Measurements from ENCODE around the gene RGCC.

RGCC gene

GRCh38 chr13:41454170-41454569 lies 3.2 kb upstream of the RGCC start:
- DNase-seq = no peak

GRCh38 chr13:41455725-41456419 lies 1.5 kb upstream of the RGCC start:
- no peak for DNase-seq

- no peak for DNase-seq
Observed at GRCh38 chr13:41457589-41458186, 338 bp downstream of the RGCC start.

- no peak for DNase-seq
Observed at GRCh38 chr13:41458187-41458760, 924 bp downstream of the RGCC start.

GRCh38 chr13:41458761-41459431 lies 1.5 kb downstream of the RGCC start:
- no peak for DNase-seq

- no peak for DNase-seq
Observed at GRCh38 chr13:41459432-41460073, 2.2 kb downstream of the RGCC start.

GRCh38 chr13:41460074-41460465 lies 2.7 kb downstream of the RGCC start:
- no peak for DNase-seq

GRCh38 chr13:41460930-41461329 lies 3.6 kb downstream of the RGCC start:
- no peak for DNase-seq

- DNase-seq = no peak
Observed at GRCh38 chr13:41461527-41462139, 4.3 kb downstream of the RGCC start.

GRCh38 chr13:41462427-41462826 lies 5.1 kb downstream of the RGCC start:
- no peak for DNase-seq

- no peak for DNase-seq
Observed at GRCh38 chr13:41463838-41464602, 6.7 kb downstream of the RGCC start.

GRCh38 chr13:41465241-41465847 lies 8.0 kb downstream of the RGCC start:
- DNase-seq = no peak

- DNase-seq = no peak
Observed at GRCh38 chr13:41465898-41466320, 8.6 kb downstream of the RGCC start.

- DNase-seq = no peak
Observed at GRCh38 chr13:41467425-41467945, 10.1 kb downstream of the RGCC start.

GRCh38 chr13:41468631-41469030 lies 11.3 kb downstream of the RGCC start:
- DNase-seq = no peak

GRCh38 chr13:41470196-41470595 lies 12.8 kb downstream of the RGCC start:
- DNase-seq = no peak

GRCh38 chr13:41471785-41472184 lies 14.4 kb downstream of the RGCC start:
- no peak for DNase-seq

- DNase-seq = no peak
Observed at GRCh38 chr13:41487222-41487621, 29.9 kb downstream of the RGCC start.

- DNase-seq = no peak
Observed at GRCh38 chr13:41488124-41488523, 30.8 kb downstream of the RGCC start.

GRCh38 chr13:41490371-41491015 lies 33.1 kb downstream of the RGCC start:
- no peak for DNase-seq

- no peak for DNase-seq
Observed at GRCh38 chr13:41491436-41491835, 34.1 kb downstream of the RGCC start.

Measured in NCI-H2227 treated with DMSO at 0.1 percent for 48 hours (cell line).